Stimulated activated CD4-positive, alpha-beta T cell treated with anti-CD3 and anti-CD28 coated beads, Interleukin-12 subunit alpha, Interleukin-12 subunit beta, amount 100 ng/mL, for 4 hours (primary cell): ENCODE measurements around the gene TNFRSF1B.

Experiments
- DNase-seq: peaks from one replicate; pipeline ENCODE4 v3.0.0-alpha.2; 2020

The TNFRSF1B gene

DNA sequence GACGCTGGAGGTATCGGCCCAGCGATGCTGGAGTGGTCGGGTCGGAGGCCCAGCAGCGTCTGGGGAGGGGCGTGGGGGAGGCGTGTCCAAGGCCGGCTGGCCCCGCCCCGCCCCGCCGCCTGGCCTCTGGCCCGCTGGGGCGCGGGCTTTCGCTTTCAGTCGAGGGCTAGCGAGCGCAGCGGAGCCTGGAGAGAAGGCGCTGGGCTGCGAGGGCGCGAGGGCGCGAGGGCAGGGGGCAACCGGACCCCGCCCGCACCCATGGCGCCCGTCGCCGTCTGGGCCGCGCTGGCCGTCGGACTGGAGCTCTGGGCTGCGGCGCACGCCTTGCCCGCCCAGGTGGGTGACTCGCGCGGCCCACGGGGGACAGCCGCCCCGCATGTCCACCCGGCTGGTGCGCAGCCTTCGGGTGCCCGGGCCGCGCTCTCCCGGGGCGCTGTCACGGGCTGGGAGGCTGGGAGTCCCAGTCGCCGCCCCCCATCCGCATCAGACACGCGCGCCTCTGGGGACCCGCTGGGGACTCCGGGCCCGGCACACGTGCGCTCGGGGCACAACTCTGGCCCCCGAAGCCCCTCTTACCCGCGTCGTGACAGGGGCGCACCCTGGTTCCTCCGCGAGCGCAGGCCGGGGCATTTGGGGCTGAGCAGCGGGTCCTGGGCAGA lies at the start of gene TNFRSF1B:
Gene TNFRSF1B (plus strand): TSS at position 158 of the 659 bp plus-strand sequence. CDS start 101 bp downstream, at position 259.
- DNase-seq: peak; percentile 77

DNA sequence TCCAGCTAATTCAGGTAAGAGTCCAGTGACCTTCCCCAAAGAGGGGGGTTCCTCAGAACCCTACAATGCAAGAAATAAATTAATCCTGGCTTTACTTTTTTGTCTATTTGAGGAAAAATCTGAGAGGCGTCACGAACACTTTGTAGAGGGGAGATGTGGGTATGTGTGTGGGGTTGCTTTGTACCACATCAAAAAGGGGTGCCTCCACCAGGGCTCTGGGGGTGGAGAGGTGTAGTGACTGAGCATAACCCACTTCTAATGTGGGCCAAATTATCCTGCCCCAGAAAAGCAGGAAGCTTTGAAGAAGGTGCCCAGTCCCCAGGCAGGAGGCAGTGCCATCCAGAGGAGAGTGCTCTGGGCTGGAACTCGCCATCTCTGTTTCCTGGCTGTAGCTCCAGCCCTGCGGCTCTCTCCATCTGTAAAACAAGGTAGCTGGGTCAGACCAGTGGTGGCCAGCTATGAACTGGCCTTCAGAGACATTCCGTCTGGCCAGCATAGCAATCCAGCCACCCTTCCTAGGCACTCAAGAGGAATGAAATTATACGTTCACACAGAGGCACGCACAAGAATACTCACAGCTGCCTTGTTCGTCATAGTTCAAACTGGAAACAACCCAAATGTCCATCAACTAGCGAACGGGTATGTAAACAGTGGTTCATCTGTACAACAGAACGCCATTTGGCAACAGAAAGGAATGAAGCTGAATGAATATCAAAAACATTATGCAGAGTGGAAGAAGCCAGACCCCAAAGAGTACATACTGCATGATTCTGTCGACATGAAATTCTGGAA lies 45.4 kb upstream of the TNFRSF1B start:
- DNase-seq: no peak

DNA sequence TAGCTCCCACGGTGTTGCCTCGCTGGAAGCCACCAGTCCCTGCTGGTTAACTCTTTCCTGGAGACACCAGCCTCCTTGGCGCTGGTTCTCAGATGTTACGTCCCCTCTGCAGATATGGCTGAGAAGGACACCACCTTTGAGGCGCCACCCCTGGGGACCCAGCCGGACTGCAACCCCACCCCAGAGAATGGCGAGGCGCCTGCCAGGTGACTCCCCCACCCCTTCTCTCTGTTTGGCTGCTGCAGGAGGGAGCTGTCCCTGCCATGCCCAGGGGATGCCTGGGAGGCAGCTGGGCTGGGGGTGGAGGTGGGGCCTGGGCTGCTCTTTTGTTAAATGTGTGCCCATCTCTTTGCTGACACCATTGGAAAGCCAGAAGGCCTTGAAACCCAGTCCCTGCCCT lies 43.6 kb upstream of the TNFRSF1B start:
- DNase-seq: no peak

DNA sequence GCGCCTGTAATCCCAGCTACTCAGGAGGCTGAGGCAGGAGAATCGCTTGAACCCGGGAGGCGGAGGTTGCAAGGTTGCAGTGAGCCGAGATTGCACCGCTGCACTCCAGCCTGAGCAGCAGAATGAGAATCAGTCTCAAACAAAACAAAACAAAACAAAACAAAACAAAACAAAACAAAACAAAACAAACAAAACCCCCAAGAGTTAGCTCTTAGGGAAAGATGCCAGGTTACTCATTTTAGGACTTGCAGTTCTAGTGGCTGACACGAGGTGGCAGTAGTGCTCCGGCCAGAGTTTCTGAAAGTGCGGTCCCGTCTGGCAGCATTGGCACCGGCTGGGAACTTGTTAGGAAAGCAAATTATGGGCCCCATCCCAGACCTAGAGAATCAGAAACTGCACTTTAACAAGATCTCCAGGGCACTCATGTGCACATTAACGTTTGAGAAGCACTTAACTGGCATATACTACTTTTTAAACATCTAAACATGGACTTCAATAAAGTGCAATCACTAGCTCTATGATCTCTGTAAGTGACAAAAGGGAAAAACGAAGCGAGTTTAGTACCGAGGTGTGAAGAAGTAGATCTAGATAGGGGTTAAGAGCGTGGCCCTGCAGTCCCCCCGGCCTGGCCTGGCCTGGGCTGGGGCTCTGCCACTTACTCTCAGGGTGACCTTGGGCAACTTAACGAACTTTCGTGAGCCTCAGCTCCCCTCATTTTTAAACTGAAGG lies 41.9 kb upstream of the TNFRSF1B start:
- peak; percentile 75 for DNase-seq

DNA sequence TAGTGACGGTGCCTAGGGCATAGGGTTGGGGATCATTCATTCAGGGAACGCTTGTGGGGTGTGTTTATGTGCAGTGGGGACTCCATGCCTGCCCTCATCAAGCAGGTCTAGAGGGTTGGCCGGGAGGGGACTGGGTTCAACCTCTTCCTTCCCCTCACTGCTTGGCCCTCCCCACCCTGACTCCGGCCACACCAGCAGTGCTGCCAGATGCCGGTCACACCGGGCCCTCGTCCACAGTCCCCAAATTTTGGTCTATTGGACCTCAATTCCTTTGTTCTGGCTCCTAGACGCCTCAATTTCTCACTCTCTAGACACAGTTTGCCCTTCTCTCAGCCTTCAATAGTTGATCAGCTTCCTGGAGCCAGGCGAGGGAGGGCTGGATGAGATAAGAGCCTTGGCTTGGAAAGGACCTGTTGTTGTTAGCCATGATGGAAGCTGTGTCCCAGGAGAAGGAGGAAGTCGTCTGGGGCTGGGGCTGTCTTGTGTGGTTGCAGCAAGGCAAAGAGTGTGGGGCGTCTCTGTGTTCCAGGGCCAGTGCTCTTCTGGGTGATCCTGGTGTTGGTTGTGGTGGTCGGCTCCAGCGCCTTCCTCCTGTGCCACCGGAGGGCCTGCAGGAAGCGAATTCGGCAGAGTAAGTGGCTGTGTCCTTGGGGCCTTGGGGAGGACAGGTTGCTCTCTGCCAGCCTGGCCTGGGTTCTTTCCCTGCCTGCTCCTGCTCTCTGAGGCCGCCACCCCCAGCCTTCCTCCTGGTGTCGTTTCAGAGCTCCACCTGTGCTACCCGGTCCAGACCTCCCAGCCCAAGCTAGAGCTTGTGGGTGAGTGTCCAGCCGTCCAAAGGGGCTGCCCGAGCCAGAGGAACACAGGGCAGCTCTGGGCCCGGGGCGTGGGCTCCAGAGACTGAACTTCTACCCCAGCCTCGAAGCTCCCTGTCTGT lies 41.1 kb upstream of the TNFRSF1B start:
- no peak for DNase-seq

DNA sequence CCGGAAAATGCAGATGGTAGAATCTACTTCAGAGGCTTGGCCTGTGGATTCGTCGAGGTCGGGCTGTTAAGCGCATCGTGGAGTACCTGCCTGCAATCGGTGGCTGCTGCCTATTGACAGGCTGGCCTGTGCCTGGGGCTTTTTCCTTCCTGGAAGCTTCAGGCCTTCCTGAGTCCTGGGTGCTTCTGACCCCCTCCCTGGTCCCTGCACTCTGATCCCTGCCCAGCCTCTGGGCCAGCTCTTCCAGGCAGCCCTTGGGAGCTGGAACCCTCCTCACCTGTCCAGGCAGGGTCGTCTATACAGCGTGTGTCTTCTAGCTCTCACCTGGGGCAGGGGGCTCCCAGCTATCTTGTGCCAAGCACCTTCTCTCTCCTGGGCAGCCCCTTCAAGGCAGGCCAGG lies 40.0 kb upstream of the TNFRSF1B start:
- DNase-seq: no peak

DNA sequence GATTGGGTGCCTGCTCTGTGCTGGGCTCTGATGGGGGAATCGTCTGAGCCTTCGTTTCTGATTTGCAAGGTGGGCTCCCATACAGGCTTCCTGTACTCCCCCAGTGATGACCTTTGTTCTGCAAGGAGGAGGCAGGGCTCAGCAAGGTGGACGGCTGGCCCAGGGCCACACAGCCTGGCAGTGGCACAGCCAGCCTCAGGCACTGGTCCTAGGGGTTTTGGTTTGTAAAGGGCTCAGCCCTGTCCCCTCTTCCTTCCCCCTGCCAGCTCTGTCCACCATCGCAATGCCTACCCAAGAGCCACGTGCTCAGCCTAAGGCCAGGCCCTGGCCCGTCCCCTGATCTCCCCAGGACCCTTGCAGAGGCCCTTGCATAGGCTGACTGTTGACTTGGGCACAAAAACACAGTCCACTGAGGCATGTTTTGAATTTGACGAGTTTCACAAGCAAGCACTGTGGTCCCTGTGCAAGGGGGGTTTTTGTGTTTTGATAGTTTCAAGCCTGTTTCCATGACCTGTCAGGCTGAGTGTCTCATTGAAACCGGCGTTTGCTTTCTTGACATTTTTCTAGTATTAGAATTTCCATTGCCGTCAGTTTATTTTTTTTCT lies 39.5 kb upstream of the TNFRSF1B start:
- DNase-seq: peak; percentile 29

DNA sequence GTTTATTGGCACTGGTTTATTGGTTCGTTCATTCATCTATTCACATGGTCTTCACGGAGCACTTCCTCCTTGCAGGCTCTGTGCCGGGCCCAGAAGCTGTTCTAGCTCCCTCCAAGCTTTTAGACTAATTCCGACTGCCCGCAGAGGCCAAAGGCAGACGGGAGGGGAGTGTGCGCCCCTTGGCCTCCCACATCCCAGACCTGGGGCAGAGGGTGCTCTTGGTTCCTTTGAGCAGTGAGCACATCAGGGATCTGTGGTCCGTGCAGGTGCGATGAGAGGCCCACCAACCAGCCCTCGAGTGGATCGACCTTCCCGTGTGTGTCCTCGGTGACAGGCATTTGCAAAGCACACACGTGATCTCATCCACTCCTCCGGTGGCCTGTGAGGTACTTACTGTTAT lies 38.7 kb upstream of the TNFRSF1B start:
- DNase-seq: no peak

DNA sequence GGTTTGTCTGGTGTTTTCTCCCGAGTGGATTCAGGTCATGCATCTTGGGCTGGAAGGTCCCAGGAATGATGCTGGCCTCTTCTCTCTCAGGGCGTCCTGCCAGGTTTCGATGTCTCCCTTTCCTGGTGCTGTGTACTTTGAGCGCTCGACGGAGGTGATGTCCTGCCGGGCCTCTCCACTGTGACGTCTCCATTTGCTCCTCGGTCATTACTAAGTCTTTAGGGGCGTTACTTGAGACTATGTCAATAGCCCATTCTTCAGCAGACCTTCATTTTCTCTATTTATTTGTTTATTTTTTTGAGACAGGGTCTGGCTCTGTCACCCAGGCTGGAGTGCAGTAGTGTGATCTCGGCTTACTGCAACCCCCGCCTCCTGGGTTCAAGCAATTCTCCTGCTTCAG lies 37.2 kb upstream of the TNFRSF1B start:
- DNase-seq: no peak

DNA sequence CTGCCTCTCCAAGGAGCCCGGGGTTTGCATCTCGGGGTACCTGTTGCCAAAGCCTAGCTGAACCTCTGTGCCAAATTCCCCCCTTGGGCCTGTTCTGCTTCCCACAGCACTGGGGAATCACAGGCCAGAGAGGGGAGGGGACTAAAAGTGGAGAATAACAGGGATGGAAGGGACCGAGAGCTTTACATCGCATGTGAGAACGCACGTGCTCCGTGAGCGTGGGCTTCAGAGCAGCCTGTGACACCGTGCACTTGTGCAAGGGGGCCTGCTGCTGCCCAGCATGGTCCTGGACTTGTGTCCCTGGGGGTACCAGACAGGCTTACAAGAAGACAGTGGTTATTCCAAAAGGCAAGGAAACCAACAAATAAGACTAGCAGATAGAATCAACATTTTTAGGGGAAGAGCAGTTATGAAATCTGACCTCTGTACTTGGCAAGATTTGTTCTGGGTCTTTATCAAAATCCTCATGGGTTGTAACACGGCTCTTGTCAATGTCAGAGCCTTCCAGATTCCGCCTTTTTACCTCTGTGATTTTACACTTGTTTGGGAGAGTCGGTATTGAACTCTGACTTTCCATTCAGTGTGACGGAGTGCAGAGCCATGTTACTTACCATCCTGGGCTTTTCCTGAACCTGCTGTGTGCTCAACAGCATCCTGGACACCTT lies 36.2 kb upstream of the TNFRSF1B start:
- no peak for DNase-seq

DNA sequence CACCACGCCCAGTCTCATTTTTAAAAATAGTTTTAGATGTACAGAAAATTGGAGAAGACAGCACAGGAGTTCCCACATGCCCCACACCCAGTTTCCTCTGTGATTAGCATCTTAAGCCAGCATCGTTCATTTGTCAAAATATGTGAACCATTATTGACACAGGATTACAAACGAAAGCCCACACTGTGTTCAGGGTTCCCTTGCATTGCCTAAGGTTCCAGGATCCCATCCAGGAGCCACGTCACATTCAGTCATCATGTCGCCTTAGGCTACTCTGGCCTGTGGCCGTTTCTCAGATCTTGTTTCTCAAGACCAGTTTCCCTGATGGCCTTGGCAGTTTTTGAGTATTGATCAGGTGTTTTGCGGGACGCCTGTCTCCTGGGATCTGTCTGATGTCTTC lies 34.7 kb upstream of the TNFRSF1B start:
- no peak for DNase-seq

DNA sequence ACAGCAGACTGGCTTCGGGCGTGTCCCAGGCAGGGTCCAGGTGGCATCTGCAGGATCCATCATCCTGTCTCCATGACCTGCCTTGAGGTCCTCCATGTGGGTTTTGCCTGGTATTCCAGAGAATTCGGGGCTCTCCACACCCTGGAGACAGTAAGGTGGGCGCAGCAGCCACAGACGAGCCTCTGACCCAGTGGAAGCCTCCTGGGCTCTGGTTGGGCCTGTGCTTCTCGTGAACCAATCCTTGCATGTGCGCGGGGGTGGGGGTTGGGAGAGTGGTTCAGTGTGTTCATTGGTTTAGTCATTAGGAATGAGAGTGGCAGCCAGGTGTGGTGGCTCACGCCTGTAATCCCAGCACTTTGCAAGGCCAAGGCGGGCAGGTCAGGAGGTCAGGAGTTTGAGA lies 32.1 kb upstream of the TNFRSF1B start:
- no peak for DNase-seq

DNA sequence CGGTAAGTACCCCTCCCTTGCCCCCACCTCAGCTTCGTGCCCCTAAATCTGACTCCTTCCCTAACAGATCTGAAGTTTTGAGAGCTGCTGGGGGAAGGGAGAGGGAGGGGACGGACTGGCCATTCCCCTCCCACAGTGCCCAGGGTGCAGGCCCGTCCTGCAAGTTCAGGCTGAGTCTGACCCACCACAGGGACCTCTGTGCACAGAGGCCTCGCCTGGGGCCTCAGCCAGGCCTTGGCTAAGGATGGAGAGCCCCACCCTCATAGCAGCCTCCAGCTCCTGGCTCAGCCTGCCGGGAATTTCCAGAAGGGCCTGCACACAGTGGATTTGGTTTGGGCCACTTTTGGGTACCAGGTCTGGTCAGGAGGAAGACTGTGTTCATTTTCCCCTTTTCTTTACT lies 31.2 kb upstream of the TNFRSF1B start:
- no peak for DNase-seq

DNA sequence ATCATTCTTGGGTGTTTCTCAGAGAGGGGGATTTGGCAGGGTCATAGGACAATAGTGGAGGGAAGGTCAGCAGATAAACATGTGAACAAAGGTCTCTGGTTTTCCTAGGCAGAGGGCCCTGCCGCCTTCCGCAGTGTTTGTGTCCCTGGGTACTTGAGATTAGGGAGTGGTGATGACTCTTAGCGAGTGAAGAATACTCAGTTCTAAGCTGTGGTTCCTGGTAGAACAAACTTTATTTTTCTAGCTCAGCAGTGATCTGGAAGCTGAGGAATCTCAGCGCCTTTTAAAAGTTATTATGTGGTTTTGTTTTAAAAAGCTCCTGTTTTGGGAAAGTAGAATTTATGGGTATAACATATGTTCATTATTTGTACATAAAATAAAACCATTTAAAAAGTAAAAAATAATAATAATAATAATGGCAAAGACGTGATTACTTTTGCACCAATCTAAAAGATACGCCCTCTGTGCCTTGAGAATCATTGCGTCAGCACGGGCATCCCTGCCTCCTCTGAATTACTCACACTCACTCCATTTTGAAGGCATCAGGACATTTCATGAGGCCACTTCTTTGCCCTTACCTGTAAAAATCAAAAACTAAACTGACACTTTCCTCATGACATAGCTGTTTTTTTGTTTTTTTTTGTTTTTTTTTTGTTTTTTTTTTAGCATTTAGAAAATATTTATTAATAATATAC lies 29.7 kb upstream of the TNFRSF1B start:
- no peak for DNase-seq

DNA sequence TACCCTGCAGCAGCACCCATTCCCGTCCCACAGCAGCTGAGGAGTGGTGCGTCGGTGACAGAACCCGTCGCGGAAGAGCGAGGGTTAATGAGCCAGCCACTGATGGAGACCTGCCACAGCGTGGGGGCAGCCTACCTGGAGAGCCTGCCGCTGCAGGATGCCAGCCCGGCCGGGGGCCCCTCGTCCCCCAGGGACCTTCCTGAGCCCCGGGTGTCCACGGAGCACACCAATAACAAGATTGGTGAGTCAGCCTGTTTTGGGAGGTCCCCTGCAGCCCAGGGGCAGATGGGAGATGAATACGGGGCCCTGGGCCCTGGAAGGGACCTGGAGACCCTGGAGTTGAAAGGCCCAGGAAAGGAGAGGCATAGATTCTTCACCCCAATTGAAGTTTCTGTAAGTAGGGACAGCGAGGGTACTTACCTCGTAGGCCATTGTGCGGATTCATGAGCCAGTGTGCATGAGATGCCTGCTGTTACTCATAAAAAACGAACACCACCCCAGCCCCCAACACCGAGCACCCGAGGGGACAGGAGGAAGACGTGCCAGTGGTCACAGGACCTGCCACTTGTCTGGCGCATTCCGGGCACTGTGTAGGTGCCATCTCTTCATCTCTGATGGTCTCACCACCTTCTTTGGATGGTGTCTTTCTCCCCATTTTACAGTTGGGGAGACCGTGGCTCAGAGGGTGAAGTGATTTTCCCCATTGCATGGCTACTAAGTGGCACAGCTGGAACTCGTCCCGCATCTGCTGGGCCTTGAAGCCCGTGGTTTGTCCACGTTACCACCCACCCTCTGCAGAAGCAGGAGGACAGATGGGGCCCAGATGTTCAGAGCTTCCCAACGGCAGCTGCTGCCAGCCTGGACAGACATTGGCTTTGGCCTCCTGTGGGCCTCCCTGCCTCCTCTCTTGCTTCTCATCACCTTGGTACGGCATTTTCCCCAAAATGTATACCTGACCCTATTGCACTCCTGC lies 28.3 kb upstream of the TNFRSF1B start:
- no peak for DNase-seq

DNA sequence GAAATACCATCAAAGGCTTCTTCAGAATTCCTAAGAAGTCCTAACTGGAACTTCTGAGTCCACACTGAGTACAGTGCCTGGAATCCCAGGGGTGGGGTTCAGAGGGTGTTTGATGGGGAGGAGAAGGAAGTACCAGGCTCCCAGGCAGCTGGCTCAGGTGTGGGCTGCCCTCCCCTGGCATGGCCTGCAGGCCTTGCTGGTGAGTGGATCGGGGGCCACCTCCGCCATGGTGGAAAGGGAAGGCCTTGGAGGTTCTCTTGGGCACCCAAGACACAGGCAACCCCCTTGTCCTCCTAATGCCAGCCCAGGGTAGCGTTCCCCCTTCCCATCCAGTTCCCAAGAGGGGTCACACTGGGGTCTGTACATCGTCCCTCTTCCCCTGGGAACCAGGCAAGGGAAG lies 26.8 kb upstream of the TNFRSF1B start:
- DNase-seq: no peak

DNA sequence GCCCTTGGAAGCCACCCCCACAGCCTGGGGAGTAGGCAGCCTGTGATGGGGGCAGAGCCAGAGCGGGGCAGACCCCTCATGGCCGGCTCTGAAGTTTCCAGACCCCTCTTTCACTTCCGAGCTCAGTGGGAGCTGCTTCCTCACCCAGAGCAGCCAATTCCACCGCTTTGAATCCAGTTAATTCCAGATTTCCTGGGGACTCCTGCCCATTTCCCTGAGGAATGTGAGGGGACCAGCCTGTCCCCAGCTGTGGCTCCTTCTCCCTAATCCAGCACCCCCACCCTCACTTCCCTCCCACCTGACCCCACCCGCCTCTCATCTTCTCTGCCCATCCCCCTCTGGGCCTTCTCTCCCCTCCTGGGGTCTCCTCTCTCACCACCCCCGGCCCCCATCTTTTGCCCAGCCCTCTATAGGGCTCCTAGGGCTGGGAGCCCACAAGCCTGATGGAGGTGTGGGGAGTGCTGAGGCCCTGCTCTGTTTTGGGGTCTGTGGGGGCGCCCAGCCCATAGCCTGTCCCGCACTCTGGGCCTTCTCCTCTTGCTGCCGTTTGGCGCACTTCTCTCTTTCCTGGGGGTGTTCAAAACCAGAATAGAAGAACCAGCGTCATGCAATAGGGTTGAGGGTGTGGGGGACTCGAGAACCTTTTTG lies 26.2 kb upstream of the TNFRSF1B start:
- no peak for DNase-seq

DNA sequence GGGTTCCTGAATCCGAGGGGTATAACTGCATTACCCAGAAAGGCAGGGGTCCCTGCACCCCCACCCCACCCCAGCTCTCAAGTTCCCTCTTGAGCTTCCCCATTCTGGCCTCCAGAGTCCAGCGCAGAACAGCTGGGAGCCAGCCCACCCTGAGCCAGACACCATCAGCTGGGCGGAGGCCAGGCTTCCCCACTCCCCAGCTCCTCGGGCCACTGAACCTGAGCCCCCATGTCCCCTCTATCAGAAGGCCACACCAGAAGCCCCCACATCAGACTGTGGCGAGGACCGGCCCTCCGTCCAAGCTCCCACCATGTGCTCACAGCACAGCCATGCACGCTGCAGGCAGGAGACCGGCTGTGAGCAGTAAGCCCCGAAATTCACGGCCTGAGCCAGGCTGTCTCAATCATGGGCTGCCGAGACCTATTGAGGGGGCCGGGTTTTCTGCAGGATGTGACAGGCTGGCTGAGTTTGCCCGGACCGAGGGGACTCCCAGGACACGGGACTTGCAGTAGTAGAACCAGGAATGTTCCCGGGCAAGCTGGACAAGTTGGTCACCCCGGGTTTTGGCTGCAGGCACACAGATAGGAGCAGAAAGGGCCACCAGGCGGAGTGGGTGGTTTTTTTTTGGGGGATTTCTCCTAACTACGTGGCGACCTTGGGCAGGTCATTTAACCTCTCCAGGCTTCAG lies 25.5 kb upstream of the TNFRSF1B start:
- no peak for DNase-seq
